Mesenchymal stem cell (in vitro differentiated cells and primary cell): Measurements from ENCODE around the gene ICA1.

Experiments
- DNase-seq: peaks from one replicate; pipeline ENCODE4 v3.0.0-alpha.2; 2013
- H2AFZ ChIP-seq: one replicate; pipeline ENCODE4 v1.6.1; 2013; ENCODE audit warnings: low read depth, mild to moderate bottlenecking, control low read depth, inconsistent platforms, low read length, moderate library complexity
- H2AK5ac ChIP-seq: 2 replicates; pipeline ENCODE4 v1.6.1; 2013; ENCODE audit warnings: low read length, moderate library complexity, mild to moderate bottlenecking, inconsistent platforms; ENCODE audit not compliant: severe bottlenecking
- H2BK120ac ChIP-seq: one replicate; pipeline ENCODE4 v1.6.1; 2013; ENCODE audit warnings: low read depth, mild to moderate bottlenecking, inconsistent platforms, low read length, moderate library complexity
- H2BK12ac ChIP-seq, 2 experiments: one replicate each; pipeline ENCODE4 v1.6.1; 2013; ENCODE audit warnings: inconsistent platforms in 2 of 2, low read length in 2 of 2, mild to moderate bottlenecking in 2 of 2, moderate library complexity in 2 of 2, control low read depth in 1 of 2
- H2BK15ac ChIP-seq: one replicate; pipeline ENCODE4 v1.6.1; 2013; ENCODE audit warnings: mild to moderate bottlenecking, low read depth, inconsistent platforms; ENCODE audit not compliant: poor library complexity, severe bottlenecking
- H2BK5ac ChIP-seq: 2 replicates; pipeline ENCODE4 v1.6.1; 2013; ENCODE audit warnings: low read depth, mild to moderate bottlenecking, low read length, control low read depth, inconsistent platforms; ENCODE audit not compliant: poor library complexity, severe bottlenecking
- H3K14ac ChIP-seq, 2 experiments: one replicate each; pipeline ENCODE4 v1.6.1; 2013; ENCODE audit warnings: inconsistent platforms in 2 of 2, low read length in 2 of 2, control low read depth in 1 of 2, mild to moderate bottlenecking in 1 of 2, moderate library complexity in 1 of 2
- H3K18ac ChIP-seq, 2 experiments: one replicate each; pipeline ENCODE4 v1.6.1; 2013; ENCODE audit warnings: inconsistent platforms in 2 of 2, low read length in 2 of 2, control low read depth in 1 of 2, low read depth in 1 of 2, mild to moderate bottlenecking in 1 of 2
- H3K23ac ChIP-seq, 2 experiments: one replicate each; pipeline ENCODE4 v1.6.1; 2013; ENCODE audit warnings: inconsistent platforms in 2 of 2, low read length in 2 of 2, mild to moderate bottlenecking in 2 of 2, moderate library complexity in 2 of 2, control low read depth in 1 of 2
- H3K27ac ChIP-seq: 2 replicates; pipeline ENCODE4 v1.5.1; 2013; ENCODE audit warnings: mild to moderate bottlenecking, moderate library complexity, low read length, control low read depth, inconsistent platforms; ENCODE audit not compliant: poor library complexity, severe bottlenecking
- H3K27me3 ChIP-seq, 2 experiments: 2 replicates each; pipeline versions ENCODE4 v1.6.1 to v1.7.0; 2013; ENCODE audit warnings: low read length in 2 of 2, mild to moderate bottlenecking in 2 of 2, moderate library complexity in 2 of 2, control low read depth in 1 of 2, inconsistent platforms in 1 of 2; ENCODE audit not compliant: control insufficient read depth in 1 of 2, insufficient read depth in 1 of 2
- H3K36me3 ChIP-seq, 2 experiments: 2 replicates each; pipeline versions ENCODE4 v1.6.1 to v1.7.0; 2013; ENCODE audit warnings: low read length in 2 of 2, control low read depth in 1 of 2, inconsistent platforms in 1 of 2, low read depth in 1 of 2, mild to moderate bottlenecking in 1 of 2; ENCODE audit not compliant: insufficient read depth in 2 of 2, control insufficient read depth in 1 of 2
- H3K4ac ChIP-seq, 2 experiments: one replicate each; pipeline ENCODE4 v1.6.1; 2013; ENCODE audit warnings: inconsistent platforms in 2 of 2, low read length in 2 of 2, mild to moderate bottlenecking in 2 of 2, moderate library complexity in 2 of 2, control low read depth in 1 of 2, low read depth in 1 of 2
- H3K4me1 ChIP-seq: 2 replicates; pipeline ENCODE4 v1.6.1; 2013; ENCODE audit warnings: low read depth, low read length, control low read depth; ENCODE audit not compliant: control insufficient read depth, insufficient read depth
- H3K4me2 ChIP-seq: 2 replicates; pipeline ENCODE4 v1.6.1; 2013; ENCODE audit warnings: low read length, mild to moderate bottlenecking, inconsistent platforms; ENCODE audit not compliant: poor library complexity, severe bottlenecking
- H3K4me3 ChIP-seq, 2 experiments: 2 replicates each; pipeline versions ENCODE4 v1.5.1 to v1.7.0; 2013; ENCODE audit warnings: low read length in 2 of 2, mild to moderate bottlenecking in 2 of 2, control low read depth in 1 of 2, low read depth in 1 of 2; ENCODE audit not compliant: insufficient read depth in 1 of 2
- H3K79me1 ChIP-seq: replicated peaks from 2 replicates; pipeline ENCODE4 v1.6.1; 2013; ENCODE audit warnings: mild to moderate bottlenecking, control low read depth, low read length, inconsistent platforms; ENCODE audit not compliant: poor library complexity, severe bottlenecking
- H3K9ac ChIP-seq: 2 replicates; pipeline ENCODE4 v1.7.0; 2013; ENCODE audit warnings: mild to moderate bottlenecking, low read length, moderate library complexity
- H3K9me3 ChIP-seq: 2 replicates; pipeline ENCODE4 v1.7.0; 2013; ENCODE audit warnings: mild to moderate bottlenecking, low read length; ENCODE audit not compliant: control insufficient read depth
- H4K8ac ChIP-seq: one replicate; pipeline ENCODE4 v1.6.1; 2013; ENCODE audit warnings: inconsistent platforms, mild to moderate bottlenecking, low read length, moderate library complexity
- H4K91ac ChIP-seq: one replicate; pipeline ENCODE4 v1.6.1; 2013; ENCODE audit warnings: mild to moderate bottlenecking, low read length, inconsistent platforms
- WGBS: methylation state at CpG from one replicate; pipeline ENCODE4 v1.1.7; 2013; ENCODE audit warnings: mixed read lengths; 5-methylcytosine and 5-hydroxymethylcytosine counted together

Gene ICA1

GRCh38 chr7:8089036-8089780 is 172.8 kb downstream of the ICA1 start:
- Histone ChIP-seq H3K14ac (no peak overlapping the region), H2BK120ac (no peak overlapping the region), H3K27ac (no peak overlapping the region), H3K23ac (no peak overlapping the region), H2AFZ (no peak overlapping the region), H3K4me2 (no peak overlapping the region), H4K8ac (no peak overlapping the region), H3K18ac (no peak overlapping the region), H3K4me1 (no peaks in the 10 kb centered on the region), H3K79me1 (peaks cover 4% of the 10 kb centered on the region), H3K4ac (no peak overlapping the region), H3K4me3 (no peak overlapping the region), H2BK15ac (no peak overlapping the region), H2BK5ac (no peak overlapping the region), H2AK5ac (no peak overlapping the region), H3K9ac (no peak overlapping the region), H3K9me3 (no peaks in the 10 kb centered on the region), H3K27me3 (no peaks in the 10 kb centered on the region), H4K91ac (no peak overlapping the region), H3K36me3 (peaks cover 0 to 4% of the 10 kb centered on the region in 2 experiments), H2BK12ac (no peak overlapping the region)
- 98% methylated on average over 6 of the region's 6 CpGs for WGBS
- no peak for DNase-seq

GRCh38 chr7:8086239-8086638 is 175.7 kb downstream of the ICA1 start:
- Histone ChIP-seq H2AK5ac (no peak overlapping the region), H4K8ac (no peak overlapping the region), H3K14ac (no peak overlapping the region), H2BK15ac (no peak overlapping the region), H2BK5ac (no peak overlapping the region), H3K27me3 (no peaks in the 10 kb centered on the region), H3K9me3 (no peaks in the 10 kb centered on the region), H3K36me3 (peaks cover 0 to 4% of the 10 kb centered on the region in 2 experiments), H3K27ac (no peak overlapping the region), H3K4me3 (no peak overlapping the region), H2AFZ (no peak overlapping the region), H2BK120ac (no peak overlapping the region), H2BK12ac (no peak overlapping the region), H3K79me1 (peaks cover 2% of the 10 kb centered on the region), H4K91ac (no peak overlapping the region), H3K18ac (no peak overlapping the region), H3K4ac (no peak overlapping the region), H3K4me2 (no peak overlapping the region), H3K23ac (no peak overlapping the region), H3K9ac (no peak overlapping the region), H3K4me1 (no peaks in the 10 kb centered on the region)
- no peak for DNase-seq
- WGBS: 89% methylated on average over 6 of the region's 6 CpGs

- no peak overlapping the region for H3K18ac ChIP-seq
- no CpG with 5 or more reads among the region's 3 CpGs for WGBS
- H2AFZ ChIP-seq: no peak overlapping the region
- H2BK15ac ChIP-seq: no peak overlapping the region
- no peaks in the 10 kb centered on the region for H3K27me3 ChIP-seq
- peaks cover 0 to 4% of the 10 kb centered on the region in 2 experiments for H3K36me3 ChIP-seq
- H3K79me1 ChIP-seq: peaks cover 4% of the 10 kb centered on the region
- H2BK5ac ChIP-seq: no peak overlapping the region
- H2BK12ac ChIP-seq: no peak overlapping the region
- no peak overlapping the region for H3K4me2 ChIP-seq
- no peaks in the 10 kb centered on the region for H3K9me3 ChIP-seq
- H3K23ac ChIP-seq: no peak overlapping the region
- H2BK120ac ChIP-seq: no peak overlapping the region
- H3K4me1 ChIP-seq: no peaks in the 10 kb centered on the region
- H3K4me3 ChIP-seq: no peak overlapping the region
- H4K91ac ChIP-seq: no peak overlapping the region
- no peak overlapping the region for H3K9ac ChIP-seq
- no peak overlapping the region for H3K14ac ChIP-seq
- DNase-seq: no peak
- no peak overlapping the region for H3K27ac ChIP-seq
- no peak overlapping the region for H4K8ac ChIP-seq
- H2AK5ac ChIP-seq: no peak overlapping the region
- H3K4ac ChIP-seq: no peak overlapping the region
Measured at GRCh38 chr7:8085420-8085819, 176.5 kb downstream of the ICA1 start.

GRCh38 chr7:8084836-8085235 is 177.1 kb downstream of the ICA1 start:
- Histone ChIP-seq H3K36me3 (peaks cover 0 to 4% of the 10 kb centered on the region in 2 experiments), H3K23ac (no peak overlapping the region), H3K27ac (no peak overlapping the region), H3K9ac (no peak overlapping the region), H2AFZ (no peak overlapping the region), H3K27me3 (no peaks in the 10 kb centered on the region), H3K4ac (no peak overlapping the region), H4K8ac (no peak overlapping the region), H2BK120ac (no peak overlapping the region), H3K18ac (no peak overlapping the region), H3K79me1 (peaks cover 4% of the 10 kb centered on the region), H2BK5ac (no peak overlapping the region), H3K9me3 (no peaks in the 10 kb centered on the region), H3K14ac (no peak overlapping the region), H3K4me1 (no peaks in the 10 kb centered on the region), H3K4me2 (no peak overlapping the region), H2AK5ac (no peak overlapping the region), H3K4me3 (no peak overlapping the region), H4K91ac (no peak overlapping the region), H2BK12ac (no peak overlapping the region), H2BK15ac (no peak overlapping the region)
- no CpG with 5 or more reads among the region's 5 CpGs for WGBS
- no peak for DNase-seq
